Vagina (tissue), 2 donors: ENCODE measurements around the gene OR5H2. TPM values are rescaled to one million over a fixed set of nuclear protein-coding genes. Genes with fewer than 3 reads are reported as not detected.

Experiments
- DNase-seq, 2 donors: peaks; one replicate each; pipeline ENCODE4 v3.0.0-alpha.2; 2017; ENCODE audit errors: extremely low spot score in 2 of 2
- H3K27ac ChIP-seq: fragments of 200-600 bp; sonication (generic); one replicate; pipeline ENCODE4 v1.5.1; 2019
- H3K27me3 ChIP-seq: fragments of 200-600 bp; sonication (generic); one replicate; pipeline ENCODE4 v1.5.1; 2019
- H3K36me3 ChIP-seq, 2 donors: fragments of 200-600 bp; sonication (generic); one replicate each; pipeline ENCODE4 v1.5.1; 2017 to 2019
- H3K4me1 ChIP-seq: fragments of 200-600 bp; sonication (generic); one replicate; pipeline ENCODE4 v1.5.1; 2019
- H3K4me3 ChIP-seq, 2 donors: fragments of 200-600 bp; sonication (generic); 1 replicate in 1 of 2; 2 replicates in 1 of 2; pipeline ENCODE4 v1.5.1; 2016 to 2019
- H3K9me3 ChIP-seq: fragments of 200-600 bp; sonication (generic); one replicate; pipeline ENCODE4 v1.5.1; 2019
- POLR2A ChIP-seq, 2 donors: fragments of 450-650 bp; IDR thresholded peaks; one replicate each; pipeline ENCODE4 v1.6.1; 2017; ENCODE audit warnings: antibody characterized with exemption in 2 of 2, mild to moderate bottlenecking in 2 of 2, moderate library complexity in 2 of 2
- POLR2AphosphoS5 ChIP-seq, 2 donors: sonication (generic); formaldehyde crosslinking; IDR thresholded peaks; one replicate each; pipeline ENCODE4 v1.9.0; 2017; ENCODE audit warnings: antibody characterized with exemption in 2 of 2, mild to moderate bottlenecking in 2 of 2, low read depth in 1 of 2; ENCODE audit not compliant: insufficient read depth in 1 of 2
- intact Hi-C: fragments of 100-400 bp; cut with DNase I; formaldehyde crosslinking; loops from one replicate; pipeline ENCODE4 v1.15.1; 2023
- total RNA-seq: library from RNA; depleted of rRNA; stranded (reverse); fragments of >200 nt; gene quantifications from one replicate; pipeline ENCODE4 v1.2.3, GENCODE V29; 2016
- TF ChIP-seq, protein P1 (sequence below), 3 experiments: fragments of 450-650 bp in 2 of 3; fragments of 200-600 bp in 1 of 3; sonication (generic) in 1 of 3; IDR thresholded peaks; one replicate each; pipeline ENCODE4 v1.5.1; 2017 to 2019; ENCODE audit warnings: antibody characterized with exemption in 3 of 3, mild to moderate bottlenecking in 2 of 3, moderate library complexity in 2 of 3

Gene OR5H2
- total RNA-seq, 1 donor from 2014 or later, result not detected

DNA sequence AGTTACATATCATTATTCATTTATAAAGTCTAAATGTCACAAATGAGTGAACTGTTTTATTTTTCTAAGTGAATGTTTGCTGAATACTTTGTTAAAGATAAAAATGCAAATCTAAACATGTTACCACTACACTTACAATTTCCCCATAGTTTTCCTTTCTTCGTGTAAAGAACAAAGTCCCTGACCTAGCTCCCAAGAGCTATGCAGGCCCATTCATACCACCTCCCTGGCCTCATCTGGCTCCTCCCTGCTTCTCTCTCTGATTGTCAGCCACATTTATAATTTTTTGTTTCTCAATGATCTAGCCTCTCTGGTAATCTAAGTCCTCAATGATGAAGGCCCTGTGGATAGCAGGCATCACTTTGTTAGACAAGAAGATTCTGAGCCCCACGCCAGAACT is 40.4 kb downstream of the OR5H2 start:
- TF ChIP-seq, protein P1, sequence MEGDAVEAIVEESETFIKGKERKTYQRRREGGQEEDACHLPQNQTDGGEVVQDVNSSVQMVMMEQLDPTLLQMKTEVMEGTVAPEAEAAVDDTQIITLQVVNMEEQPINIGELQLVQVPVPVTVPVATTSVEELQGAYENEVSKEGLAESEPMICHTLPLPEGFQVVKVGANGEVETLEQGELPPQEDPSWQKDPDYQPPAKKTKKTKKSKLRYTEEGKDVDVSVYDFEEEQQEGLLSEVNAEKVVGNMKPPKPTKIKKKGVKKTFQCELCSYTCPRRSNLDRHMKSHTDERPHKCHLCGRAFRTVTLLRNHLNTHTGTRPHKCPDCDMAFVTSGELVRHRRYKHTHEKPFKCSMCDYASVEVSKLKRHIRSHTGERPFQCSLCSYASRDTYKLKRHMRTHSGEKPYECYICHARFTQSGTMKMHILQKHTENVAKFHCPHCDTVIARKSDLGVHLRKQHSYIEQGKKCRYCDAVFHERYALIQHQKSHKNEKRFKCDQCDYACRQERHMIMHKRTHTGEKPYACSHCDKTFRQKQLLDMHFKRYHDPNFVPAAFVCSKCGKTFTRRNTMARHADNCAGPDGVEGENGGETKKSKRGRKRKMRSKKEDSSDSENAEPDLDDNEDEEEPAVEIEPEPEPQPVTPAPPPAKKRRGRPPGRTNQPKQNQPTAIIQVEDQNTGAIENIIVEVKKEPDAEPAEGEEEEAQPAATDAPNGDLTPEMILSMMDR (IDR thresholded peaks at IDR 0.05), result no peak
- TF ChIP-seq POLR2A (IDR thresholded peaks at IDR 0.05) (no peak), POLR2AphosphoS5 (IDR thresholded peaks at IDR 0.05; ENCODE audit: insufficient read depth in 1 of 2, low read depth in 1 of 2) (no peak)
- intact Hi-C loops, result no loop called here

DNA sequence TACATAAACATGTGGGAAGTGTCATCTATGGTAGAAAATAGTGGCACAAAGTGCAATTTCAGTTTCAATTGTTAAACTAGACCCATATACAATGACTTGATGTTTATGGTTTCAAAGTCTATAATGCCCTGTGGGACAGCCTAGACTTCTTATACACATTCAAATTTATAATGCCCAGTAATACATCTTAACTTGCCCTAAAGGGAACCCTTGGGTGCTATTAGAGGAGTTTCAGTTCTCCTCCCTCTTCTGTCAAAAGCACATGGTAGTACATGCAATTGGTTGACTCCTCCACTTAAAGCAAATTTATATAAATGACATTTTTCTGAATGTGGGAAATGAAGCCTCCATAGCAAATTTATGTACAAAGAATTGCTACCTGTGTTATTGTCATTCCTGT is 41.1 kb downstream of the OR5H2 start:
- no peaks in the 10 kb centered on the region for H3K36me3 ChIP-seq
- no peak overlapping the region for H3K4me3 ChIP-seq
- H3K4me1 ChIP-seq, result no peaks in the 10 kb centered on the region
- TF ChIP-seq, protein P1 (IDR thresholded peaks at IDR 0.05), result no peak
- TF ChIP-seq POLR2A (IDR thresholded peaks at IDR 0.05), result no peak
- H3K27me3 ChIP-seq, result no peaks in the 10 kb centered on the region
- intact Hi-C loops, result no loop called here
- no peak overlapping the region for H3K27ac ChIP-seq
- DNase-seq, result no peak
- H3K9me3 ChIP-seq, result no peaks in the 10 kb centered on the region

More for the DNA sequence above, 40.4 kb downstream of the OR5H2 start:
- H3K27ac ChIP-seq, result no peak overlapping the region
- DNase-seq, result no peak
- no peaks in the 10 kb centered on the region for H3K27me3 ChIP-seq
- no peaks in the 10 kb centered on the region for H3K9me3 ChIP-seq
- H3K4me1 ChIP-seq, result no peaks in the 10 kb centered on the region
- H3K36me3 ChIP-seq, result no peaks in the 10 kb centered on the region
- H3K4me3 ChIP-seq, result no peak overlapping the region

DNA sequence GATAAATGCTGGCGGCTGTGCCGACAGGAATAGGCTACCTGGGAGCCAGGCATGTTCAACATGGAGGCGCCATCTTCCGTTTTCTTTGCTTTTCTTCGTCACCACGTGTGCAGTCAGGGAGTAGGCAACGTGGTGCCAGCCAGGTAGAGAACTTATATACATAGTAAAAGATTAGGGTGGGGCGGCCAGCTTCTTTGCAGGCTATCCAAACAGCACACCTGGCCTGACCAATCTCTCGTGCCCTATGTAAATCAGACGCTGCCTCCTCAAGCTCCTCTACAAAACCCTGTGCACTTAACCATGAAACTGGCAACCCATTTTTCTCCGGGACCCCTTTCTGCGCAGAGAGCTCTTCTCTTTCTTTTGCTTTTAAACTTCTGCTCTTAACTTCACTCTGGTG is 42.8 kb downstream of the OR5H2 start:
- Histone ChIP-seq H3K4me3 (no peak overlapping the region), H3K27ac (no peak overlapping the region), H3K9me3 (no peaks in the 10 kb centered on the region), H3K36me3 (no peaks in the 10 kb centered on the region), H3K27me3 (no peaks in the 10 kb centered on the region), H3K4me1 (no peaks in the 10 kb centered on the region)
- TF ChIP-seq POLR2A (IDR thresholded peaks at IDR 0.05) (no peak), POLR2AphosphoS5 (IDR thresholded peaks at IDR 0.05; ENCODE audit: insufficient read depth in 1 of 2, low read depth in 1 of 2) (no peak)
- TF ChIP-seq, protein P1 (IDR thresholded peaks at IDR 0.05), result no peak
- intact Hi-C loops, result no loop called here
- DNase-seq, result no peak

DNA sequence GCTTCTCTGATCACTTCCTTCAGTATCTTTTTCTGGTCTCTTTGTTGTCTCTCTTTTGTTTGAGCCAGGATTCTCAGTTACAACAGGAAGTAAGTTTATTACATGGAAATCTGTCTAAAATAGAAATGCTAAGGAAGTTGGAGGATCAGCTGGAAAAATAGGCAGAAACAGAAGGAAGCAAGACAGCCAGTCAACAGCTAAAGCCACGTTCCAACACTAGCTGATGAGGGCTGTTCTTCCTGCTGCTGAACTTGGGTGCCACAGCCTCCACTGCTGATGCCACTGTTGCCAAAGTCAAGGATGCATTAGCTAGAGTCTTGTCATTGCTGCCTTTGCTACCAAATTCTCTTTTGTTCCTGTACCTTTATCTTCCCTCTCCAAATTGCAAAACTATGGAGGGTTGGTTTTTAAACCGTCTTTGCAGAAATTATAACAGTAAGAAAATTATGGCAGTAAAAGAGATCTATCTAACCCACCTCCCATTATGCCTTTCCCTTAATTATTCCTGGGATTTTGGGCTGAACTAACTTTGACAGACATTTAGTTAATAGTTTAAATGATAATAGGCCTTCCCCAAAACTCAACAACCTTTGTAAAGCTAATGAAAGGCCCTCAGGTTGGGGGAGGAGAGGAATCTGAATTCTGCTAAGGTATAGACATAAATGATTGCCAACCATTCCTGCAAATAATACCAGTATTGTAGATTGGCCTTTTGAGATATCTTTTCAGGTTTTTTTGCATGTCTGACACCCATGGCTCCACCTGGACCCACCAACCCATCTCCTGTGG is 44.0 kb downstream of the OR5H2 start:
- TF ChIP-seq POLR2A (IDR thresholded peaks at IDR 0.05) (no peak), POLR2AphosphoS5 (IDR thresholded peaks at IDR 0.05; ENCODE audit: insufficient read depth in 1 of 2, low read depth in 1 of 2) (no peak)
- TF ChIP-seq, protein P1 (IDR thresholded peaks at IDR 0.05), result no peak
- no peaks in the 10 kb centered on the region for H3K36me3 ChIP-seq
- intact Hi-C loops, result no loop called here
- H3K27ac ChIP-seq, result no peak overlapping the region
- no peaks in the 10 kb centered on the region for H3K27me3 ChIP-seq
- H3K4me3 ChIP-seq, result no peak overlapping the region
- no peak for DNase-seq
- H3K9me3 ChIP-seq, result no peaks in the 10 kb centered on the region
- no peaks in the 10 kb centered on the region for H3K4me1 ChIP-seq

DNA sequence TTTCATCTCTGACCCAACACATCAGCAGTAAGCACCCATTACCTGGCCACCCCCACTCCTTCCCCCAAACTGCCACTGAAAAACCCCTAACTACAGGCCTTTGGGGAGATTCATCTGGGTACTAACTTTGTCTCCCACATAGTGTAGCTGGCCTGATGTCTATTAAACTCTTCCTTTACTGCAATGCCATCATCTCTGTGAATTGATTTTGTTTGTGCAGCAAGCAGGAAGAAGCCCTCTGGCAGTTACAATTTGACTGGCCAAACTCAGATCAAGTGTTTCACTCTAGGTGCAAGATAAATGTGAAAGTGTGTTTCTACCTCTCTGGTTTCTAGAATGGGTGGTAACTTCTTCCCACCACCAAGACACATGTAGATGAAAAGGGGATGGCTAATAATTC is 44.6 kb downstream of the OR5H2 start:
- no peaks in the 10 kb centered on the region for H3K4me1 ChIP-seq
- no peaks in the 10 kb centered on the region for H3K36me3 ChIP-seq
- no peaks in the 10 kb centered on the region for H3K9me3 ChIP-seq
- TF ChIP-seq, protein P1 (IDR thresholded peaks at IDR 0.05), result no peak
- TF ChIP-seq POLR2A (IDR thresholded peaks at IDR 0.05), result no peak
- TF ChIP-seq POLR2AphosphoS5 (IDR thresholded peaks at IDR 0.05; ENCODE audit: insufficient read depth in 1 of 2, low read depth in 1 of 2), result no peak
- intact Hi-C loops, result no loop called here
- H3K27ac ChIP-seq, result no peak overlapping the region
- H3K27me3 ChIP-seq, result no peaks in the 10 kb centered on the region
- H3K4me3 ChIP-seq, result no peak overlapping the region
- DNase-seq, result no peak
